ENCODE results near the gene PLA2G4B.
"Not testable (repeated sequence)": the region's sequence is repeated elsewhere in the genome, so short reads cannot be mapped to it uniquely, and the experiment has no call there.

PLA2G4B gene

GRCh38 chr15:41827880-41828806, 10.5 kb upstream of the PLA2G4B start, which contains the start of gene JMJD7:
Gene JMJD7, plus strand, starts transcription at chr15:41828092. Its CDS starts 33 bp downstream, at chr15:41828125.
- FAIRE-seq, result no peak

GRCh38 chr15:41828807-41829141, 9.9 kb upstream of the PLA2G4B start:
- FAIRE-seq, result no peak

- no peak for FAIRE-seq
Measured at GRCh38 chr15:41829959-41830646, 8.5 kb upstream of the PLA2G4B start.

GRCh38 chr15:41831291-41831690, 7.4 kb upstream of the PLA2G4B start:
- FAIRE-seq, result not testable (repeated sequence)

- FAIRE-seq, result no peak
Measured at GRCh38 chr15:41832208-41832607, 6.4 kb upstream of the PLA2G4B start.

- no peak for FAIRE-seq
Measured at GRCh38 chr15:41832875-41833274, 5.8 kb upstream of the PLA2G4B start.

- FAIRE-seq, result no peak
Measured at GRCh38 chr15:41834096-41834495, 4.6 kb upstream of the PLA2G4B start.

GRCh38 chr15:41836073-41836472, 2.6 kb upstream of the PLA2G4B start:
- FAIRE-seq, result no peak

- FAIRE-seq, result no peak
Measured at GRCh38 chr15:41836713-41837454, 1.8 kb upstream of the PLA2G4B start.

- FAIRE-seq, result no peak
Measured at GRCh38 chr15:41839781-41840491, 1.3 kb downstream of the PLA2G4B start.

GRCh38 chr15:41840673-41841072, 2.0 kb downstream of the PLA2G4B start:
- no peak for FAIRE-seq

GRCh38 chr15:41841131-41841530, 2.5 kb downstream of the PLA2G4B start:
- no peak for FAIRE-seq

- FAIRE-seq, result no peak
Measured at GRCh38 chr15:41842229-41842628, 3.6 kb downstream of the PLA2G4B start.

GRCh38 chr15:41843571-41843970, 4.9 kb downstream of the PLA2G4B start:
- no peak for FAIRE-seq

- FAIRE-seq, result no peak
Measured at GRCh38 chr15:41844814-41845213, 6.2 kb downstream of the PLA2G4B start.

GRCh38 chr15:41847206-41847605, 8.6 kb downstream of the PLA2G4B start:
- no peak for FAIRE-seq

- no peak for FAIRE-seq
Measured at GRCh38 chr15:41847981-41848380, 9.3 kb downstream of the PLA2G4B start.

- FAIRE-seq, result no peak
Measured at GRCh38 chr15:41848631-41849030, 10.0 kb downstream of the PLA2G4B start.

- no peak for FAIRE-seq
Measured at GRCh38 chr15:41849204-41849603, 10.6 kb downstream of the PLA2G4B start.

- no peak for FAIRE-seq
Measured at GRCh38 chr15:41849861-41850260, 11.2 kb downstream of the PLA2G4B start.

GRCh38 chr15:41850482-41851166, 12.0 kb downstream of the PLA2G4B start:
- no peak for FAIRE-seq

GRCh38 chr15:41851167-41851523, 12.5 kb downstream of the PLA2G4B start:
- FAIRE-seq, result no peak
